Lung (tissue), 11 donors: ENCODE data around the gene CCR5AS.
A peak's percentile ranks its signal among the peaks of the same experiment; 100 is the strongest.

Experiments used
- ATAC-seq: fragments of 200-7000 bp; cut with Tn5 transposase; one replicate; pipeline ENCODE4 v1.9.1; 2020; ENCODE audit warnings: moderate number of reproducible peaks; ENCODE audit not compliant: insufficient read depth, low FRiP score
- DNase-seq, 3 donors: peaks; one replicate each; pipeline ENCODE4 v3.0.0-alpha.2; 2013 to 2017
- H3K27ac ChIP-seq, 2 donors: one replicate each; pipeline ENCODE4 v1.5.1; 2013; ENCODE audit warnings: mild to moderate bottlenecking in 2 of 2, moderate library complexity in 2 of 2, control low read depth in 1 of 2, inconsistent platforms in 1 of 2, low read depth in 1 of 2, low read length in 1 of 2
- H3K27me3 ChIP-seq, 3 donors: one replicate each; pipeline ENCODE4 v1.5.1; 2013; ENCODE audit warnings: low read length in 2 of 3; ENCODE audit not compliant: control insufficient read depth in 3 of 3, insufficient read depth in 3 of 3
- H3K36me3 ChIP-seq, 4 donors: one replicate each; pipeline ENCODE4 v1.5.1; 2013; ENCODE audit warnings: low read length in 4 of 4, mild to moderate bottlenecking in 1 of 4, moderate library complexity in 1 of 4; ENCODE audit not compliant: control insufficient read depth in 4 of 4, insufficient read depth in 4 of 4
- H3K4me1 ChIP-seq, 5 donors: one replicate each; pipeline ENCODE4 v1.5.1; 2013; ENCODE audit warnings: low read length in 5 of 5, mild to moderate bottlenecking in 2 of 5, moderate library complexity in 1 of 5; ENCODE audit not compliant: control insufficient read depth in 5 of 5, insufficient read depth in 5 of 5
- H3K4me3 ChIP-seq: one replicate; pipeline ENCODE4 v1.5.1; 2013; ENCODE audit warnings: mild to moderate bottlenecking, control low read depth, moderate library complexity
- H3K9ac ChIP-seq, 2 donors: one replicate each; pipeline ENCODE4 v1.5.1; 2013; ENCODE audit warnings: low read length in 2 of 2, control low read depth in 1 of 2; ENCODE audit not compliant: insufficient read depth in 1 of 2
- H3K9me3 ChIP-seq, 4 donors: one replicate each; pipeline ENCODE4 v1.5.1; 2013; ENCODE audit warnings: low read length in 3 of 4, mild to moderate bottlenecking in 1 of 4, moderate library complexity in 1 of 4; ENCODE audit not compliant: control insufficient read depth in 4 of 4, insufficient read depth in 3 of 4
- CTCF ChIP-seq: IDR thresholded peaks from 2 replicates; pipeline ENCODE4 v1.5.1; 2012; ENCODE audit warnings: mild to moderate bottlenecking; ENCODE audit errors: control extremely low read depth, extremely low read depth
- WGBS, 2 donors: extraction: QIAGEN DNeasy Blood & Tissue Kit; methylation state at CpG; one replicate each; pipeline ENCODE4 v1.1.7; 2013; 5-methylcytosine and 5-hydroxymethylcytosine counted together
- donor health status: control.
- donor health status: control.
- donor health status: Bipolar disorder and iron deficiency.
- donor health status: healthy.
- donor health status: DM: yes; HTN: yes; CAD: no.

Gene CCR5AS

GRCh38 chr3:46369675-46370132 lies 37.2 kb downstream of the CCR5AS start:
- no peak for ATAC-seq
- H3K9me3 ChIP-seq: no peaks in the 10 kb centered on the region
- no peak overlapping the region for H3K9ac ChIP-seq
- DNase-seq: no peak
- no peaks in the 10 kb centered on the region for H3K36me3 ChIP-seq
- no peaks in the 10 kb centered on the region for H3K27me3 ChIP-seq
- peak overlapping the region in 1 of 2 donors; percentile 26 for H3K27ac ChIP-seq
- 71 to 90% methylated on average over 6 of the region's 6 CpGs for WGBS, 2 donors
- H3K4me1 ChIP-seq: peaks cover 0 to 28% (median 3%) of the 10 kb centered on the region in 5 donors
- TF ChIP-seq CTCF: no peak
- H3K4me3 ChIP-seq: no peak overlapping the region

GRCh38 chr3:46369151-46369550 lies 37.7 kb downstream of the CCR5AS start:
- WGBS, 2 donors: 91 to 92% methylated on average over 4 of the region's 4 CpGs
- no peak overlapping the region for H3K27ac ChIP-seq
- H3K4me3 ChIP-seq: no peak overlapping the region
- no peaks in the 10 kb centered on the region for H3K9me3 ChIP-seq
- ATAC-seq (no peak), DNase-seq (no peak)
- H3K4me1 ChIP-seq: peaks cover 0 to 28% (median 3%) of the 10 kb centered on the region in 5 donors
- H3K9ac ChIP-seq: no peak overlapping the region
- no peaks in the 10 kb centered on the region for H3K27me3 ChIP-seq
- no peaks in the 10 kb centered on the region for H3K36me3 ChIP-seq
- no peak for TF ChIP-seq CTCF

DNA sequence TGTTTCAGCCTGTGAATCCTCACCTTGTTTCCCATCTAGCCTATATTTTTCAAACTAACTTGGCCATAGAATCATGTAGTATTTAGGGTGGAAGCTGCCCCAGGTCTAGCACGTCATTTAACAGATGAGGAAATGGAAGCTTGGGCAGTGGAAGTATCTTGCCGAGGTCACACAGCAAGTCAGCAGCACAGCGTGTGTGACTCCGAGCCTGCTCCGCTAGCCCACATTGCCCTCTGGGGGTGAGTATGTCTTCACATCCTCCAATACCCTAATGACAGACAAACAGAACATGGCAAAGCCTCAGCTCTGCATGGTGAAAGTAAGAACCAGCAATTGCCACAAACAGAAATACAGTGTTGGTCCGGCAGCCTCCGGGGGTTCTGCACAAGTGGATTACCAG lies 38.3 kb downstream of the CCR5AS start:
- ATAC-seq (peak; percentile 70), DNase-seq (peak in 2 of 3 donors; percentile 43 to 56)
- Histone ChIP-seq H3K27me3 (no peaks in the 10 kb centered on the region), H3K4me3 (no peak overlapping the region), H3K9me3 (no peaks in the 10 kb centered on the region), H3K27ac (no peak overlapping the region), H3K36me3 (no peaks in the 10 kb centered on the region), H3K9ac (no peak overlapping the region), H3K4me1 (peaks cover 0 to 28% (median 3%) of the 10 kb centered on the region in 5 donors)
- 50 to 57% methylated on average over 7 of the region's 7 CpGs for WGBS, 2 donors
- peak; percentile 50 for TF ChIP-seq CTCF

DNA sequence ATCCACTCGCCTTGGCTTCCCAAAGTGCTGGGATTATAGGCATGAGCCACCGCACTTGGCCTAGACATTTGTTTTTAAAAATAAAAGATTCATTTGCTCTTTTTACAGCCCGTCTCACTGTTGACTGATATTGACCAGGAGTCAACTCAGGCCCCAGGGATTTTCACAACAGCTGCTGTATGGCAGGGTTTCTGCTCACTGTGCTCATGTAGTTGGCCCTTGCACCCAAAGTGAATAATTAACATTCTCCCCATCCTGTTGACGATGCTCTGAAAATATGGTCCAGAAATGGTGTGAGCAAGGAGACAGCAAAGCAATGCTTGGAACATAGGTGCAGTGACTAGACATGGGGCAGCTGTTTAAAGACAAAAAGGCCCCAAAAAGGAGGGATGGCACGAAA lies 39.1 kb downstream of the CCR5AS start:
- Histone ChIP-seq H3K4me1 (peaks cover 0 to 28% (median 3%) of the 10 kb centered on the region in 5 donors), H3K9me3 (no peaks in the 10 kb centered on the region), H3K4me3 (no peak overlapping the region), H3K27ac (no peak overlapping the region), H3K9ac (no peak overlapping the region), H3K27me3 (no peaks in the 10 kb centered on the region), H3K36me3 (no peaks in the 10 kb centered on the region)
- no peak for TF ChIP-seq CTCF
- DNase-seq (no peak), ATAC-seq (no peak)
- WGBS, 2 donors: 86 to 91% methylated on average over 5 of the region's 5 CpGs
